ENCODE measurements around the gene PARD6B. TPM values are rescaled to one million over a fixed set of nuclear protein-coding genes. Genes with fewer than 3 reads are reported as not detected.
"Not testable (repeated sequence)": the region's sequence is repeated elsewhere in the genome, so short reads cannot be mapped to it uniquely, and the experiment has no call there.

PARD6B gene
- total RNA-seq (2014; rRNA removed; shearing (Covaris generic)), result 9.4 and 16.6 TPM in 2 replicates

- DNase-seq (ENCODE audit: low read depth), result peak; percentile 99
These were observed at the start of gene PARD6B for GRCh38 chr20:50731055-50731929. Gene PARD6B (plus strand): TSS chr20:50731580. CDS start chr20:50731787, 207 bp downstream.

- DNase-seq (ENCODE audit: low read depth), result no peak
These were observed 49.3 kb upstream of the PARD6B start for GRCh38 chr20:50682065-50682464.

GRCh38 chr20:50682947-50683530 is 48.3 kb upstream of the PARD6B start:
- DNase-seq (ENCODE audit: low read depth), result no peak

GRCh38 chr20:50683570-50683969 is 47.8 kb upstream of the PARD6B start:
- no peak for DNase-seq (ENCODE audit: low read depth)

GRCh38 chr20:50686821-50687220 is 44.6 kb upstream of the PARD6B start:
- DNase-seq (ENCODE audit: low read depth), result no peak

- no peak for DNase-seq (ENCODE audit: low read depth)
These were observed 43.0 kb upstream of the PARD6B start for GRCh38 chr20:50688256-50688975.

GRCh38 chr20:50689864-50690649 is 41.3 kb upstream of the PARD6B start:
- peak; percentile 28 for DNase-seq (ENCODE audit: low read depth)

GRCh38 chr20:50690650-50691572 is 40.5 kb upstream of the PARD6B start, which contains the start of gene RIPOR3:
Gene RIPOR3 (minus strand): TSS chr20:50691542. CDS start chr20:50691128, 414 bp downstream.
- peak; percentile 37 for DNase-seq (ENCODE audit: low read depth)

- peak; percentile 61 for DNase-seq (ENCODE audit: low read depth)
These were observed 39.5 kb upstream of the PARD6B start for GRCh38 chr20:50691573-50692551.

GRCh38 chr20:50692552-50692933 is 38.8 kb upstream of the PARD6B start:
- no peak for DNase-seq (ENCODE audit: low read depth)

GRCh38 chr20:50693001-50693400 is 38.4 kb upstream of the PARD6B start:
- no peak for DNase-seq (ENCODE audit: low read depth)

- peak; percentile 46 for DNase-seq (ENCODE audit: low read depth)
These were observed 36.8 kb upstream of the PARD6B start for GRCh38 chr20:50694379-50695134.

- DNase-seq (ENCODE audit: low read depth), result peak; percentile 21
These were observed 36.1 kb upstream of the PARD6B start for GRCh38 chr20:50695135-50695872.

GRCh38 chr20:50698255-50698654 is 33.1 kb upstream of the PARD6B start:
- not testable (repeated sequence) for DNase-seq (ENCODE audit: low read depth)

- no peak for DNase-seq (ENCODE audit: low read depth)
These were observed 31.7 kb upstream of the PARD6B start for GRCh38 chr20:50699688-50700087.

GRCh38 chr20:50701041-50701963 is 30.1 kb upstream of the PARD6B start:
- no peak for DNase-seq (ENCODE audit: low read depth)
